Mesenteric fat pad (tissue), 1 donor: Measurements from ENCODE around the gene NR3C1. TPM values are rescaled to one million over a fixed set of nuclear protein-coding genes. Genes with fewer than 3 reads are reported as not detected.

Experiments
- DNase-seq: peaks from one replicate; pipeline ENCODE4 v3.0.0-alpha.2; 2020; ENCODE audit warnings: low spot score
- total RNA-seq: library from RNA; stranded (reverse); fragmentation: NEBNext Ultra II Directional; extraction: Animal tissue kit (Norgen Biotek cat#: 25700); gene quantifications from one replicate; pipeline ENCODE4 v1.2.1, GENCODE V29; 2021
- donor health status: DM: yes; HTN: yes; CAD: no.

NR3C1 gene
- total RNA-seq, 1 donor from 2014 or later, result 116 TPM

- no peak for DNase-seq
Observed at GRCh38 chr5:143399616-143400540, 3.6 kb downstream of the NR3C1 start.

- no peak for DNase-seq
Observed at GRCh38 chr5:143398451-143399237, 4.8 kb downstream of the NR3C1 start.

GRCh38 chr5:143398053-143398355 is 5.5 kb downstream of the NR3C1 start:
- DNase-seq, result no peak

- DNase-seq, result no peak
Observed at GRCh38 chr5:143397302-143398052, 6.0 kb downstream of the NR3C1 start.

- no peak for DNase-seq
Observed at GRCh38 chr5:143396353-143396940, 7.0 kb downstream of the NR3C1 start.

- no peak for DNase-seq
Observed at GRCh38 chr5:143395638-143396352, 7.7 kb downstream of the NR3C1 start.

GRCh38 chr5:143393524-143393923 is 10.0 kb downstream of the NR3C1 start:
- DNase-seq, result no peak

- no peak for DNase-seq
Observed at GRCh38 chr5:143390941-143391340, 12.5 kb downstream of the NR3C1 start.

GRCh38 chr5:143390258-143390657 is 13.2 kb downstream of the NR3C1 start:
- no peak for DNase-seq

- DNase-seq, result no peak
Observed at GRCh38 chr5:143386725-143387124, 16.8 kb downstream of the NR3C1 start.

GRCh38 chr5:143384865-143385657 is 18.4 kb downstream of the NR3C1 start:
- DNase-seq, result no peak

GRCh38 chr5:143383988-143384387 is 19.5 kb downstream of the NR3C1 start:
- DNase-seq, result no peak

GRCh38 chr5:143379606-143380005 is 23.9 kb downstream of the NR3C1 start:
- DNase-seq, result no peak

GRCh38 chr5:143376911-143377813 is 26.3 kb downstream of the NR3C1 start:
- DNase-seq, result no peak

GRCh38 chr5:143376195-143376779 is 27.2 kb downstream of the NR3C1 start:
- no peak for DNase-seq

- no peak for DNase-seq
Observed at GRCh38 chr5:143374496-143375217, 28.8 kb downstream of the NR3C1 start.

GRCh38 chr5:143373076-143373475 is 30.4 kb downstream of the NR3C1 start:
- DNase-seq, result no peak
